HepG2 (cell line): ENCODE results near the gene HMGN4. TPM values are rescaled to one million over a fixed set of nuclear protein-coding genes. Genes with fewer than 3 reads are reported as not detected.

ENCODE experiments used
- PRDM4 ChIP-seq: sonication (generic); formaldehyde crosslinking; IDR thresholded peaks from 2 replicates; pipeline ENCODE4 v1.9.0; 2021; ENCODE audit warnings: missing genetic modification reagents, borderline replicate concordance
- ZNF687 ChIP-seq: sonication (generic); formaldehyde crosslinking; IDR thresholded peaks from 2 replicates; pipeline ENCODE4 v1.5.1; 2020; ENCODE audit warnings: mild to moderate bottlenecking, missing genetic modification reagents, moderate library complexity
- polyA plus RNA-seq, 8 experiments: library from polyadenylated mRNA; depleted of rRNA in 3 of 8; stranded (reverse) in 7 of 8; unstranded in 1 of 8; fragments of >200 nt; fragmentation: Illumina TruSeq in 4 of 8; extraction: Trizol in 4 of 8; gene quantifications; 2 replicates each; pipeline versions ENCODE4 v1.2.1 to v1.2.3, GENCODE V29; 2011 to 2016; ENCODE audit warnings: low read depth in 4 of 8, missing spikeins in 1 of 8, mixed read lengths in 1 of 8; ENCODE audit not compliant: insufficient read depth in 1 of 8
- total RNA-seq, 5 experiments: library from RNA; depleted of rRNA; stranded (reverse); fragments of >200 nt; fragmentation: Illumina TruSeq; extraction: Trizol; gene quantifications; 2 replicates each; pipeline ENCODE4 v1.2.3, GENCODE V29; 2016; ENCODE audit warnings: low read depth in 1 of 5
- TF ChIP-seq, protein P1 (sequence below): sonication (generic); formaldehyde crosslinking; IDR thresholded peaks from 2 replicates; pipeline ENCODE4 v1.8.1; 2023; ENCODE audit warnings: mild to moderate bottlenecking, missing genetic modification reagents, borderline replicate concordance

The HMGN4 gene
- total and polyA plus RNA-seq, 2 of the 13 experiments (the other 11 are each of a cell fraction or from before 2014, with no cell fraction given), result 39.9 to 52.1 TPM

DNA sequence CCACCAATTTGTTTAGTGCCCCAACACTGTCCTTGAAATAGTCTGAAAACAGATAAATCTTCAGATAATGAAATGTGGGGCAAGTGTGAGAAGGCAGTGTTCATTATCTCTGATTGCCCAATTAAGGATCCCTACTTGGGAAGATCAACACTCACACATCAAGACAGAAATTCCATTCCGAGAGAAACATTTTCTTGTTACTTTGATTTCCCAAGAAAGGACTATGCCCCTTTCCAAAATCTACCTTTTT is 16.2 kb downstream of the HMGN4 start (continued):
- TF ChIP-seq PRDM4 (CRISPR knock-in tag) (no peak), ZNF687 (CRISPR knock-in tag) (no peak)
- TF ChIP-seq, protein P1, sequence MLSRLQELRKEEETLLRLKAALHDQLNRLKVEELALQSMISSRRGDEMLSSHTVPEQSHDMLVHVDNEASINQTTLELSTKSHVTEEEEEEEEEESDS (CRISPR knock-in tag), result peak; percentile 68; the same call in 1 of the 2 replicates
